A549 (cell line): ENCODE data around the gene SH3BP5. TPM values are rescaled to one million over a fixed set of nuclear protein-coding genes. Genes with fewer than 3 reads are reported as not detected.
A peak's percentile ranks its signal among the peaks of the same experiment; 100 is the strongest.

Source experiments
- ATAC-seq, 2 experiments: fragments of 200-7000 bp in 1 of 2; fragments of >200 bp in 1 of 2; cut with Nextera tagmentation in 1 of 2; cut with Tn5 transposase in 1 of 2; 3 replicates each; pipeline versions ENCODE4 v1.8.0 to v1.9.1; 2018 to 2020; ENCODE audit warnings: mild to moderate bottlenecking in 1 of 2, moderate library complexity in 1 of 2
- CTCF ChIA-PET: fragments of 300-600 bp; sonication (Branson Sonifier 250); formaldehyde crosslinking; extraction: SDS; loops from one replicate; lab custom pipeline; 2021; ENCODE audit warnings: antibody characterized with exemption, inconsistent platforms; lab: Yijun Ruan, JAX
- POLR2A ChIA-PET: fragments of 350-600 bp; formaldehyde crosslinking; extraction: SDS; loops from one replicate; lab custom pipeline; 2021; ENCODE audit warnings: antibody characterized with exemption, inconsistent platforms; lab: Yijun Ruan, JAX
- DNase-seq, 2 experiments: peaks; one replicate each; pipeline versions ENCODE4 v3.0.0 to v3.0.0-alpha.2; 2011 to 2016; ENCODE audit warnings: low read depth in 1 of 2, low spot score in 1 of 2
- FAIRE-seq: peaks from 2 replicates; lab custom pipeline; 2011; peaks lifted over from hg19 to GRCh38; lab: Jason Lieb, UNC
- H3K27ac ChIP-seq, 2 experiments: fragments of >200 bp; sonication (Bioruptor Twin); formaldehyde crosslinking; 3 replicates each; pipeline ENCODE4 v1.5.1; 2016 to 2017
- H3K4me1 ChIP-seq: fragments of >200 bp; sonication (Bioruptor Twin); formaldehyde crosslinking; 3 replicates; pipeline ENCODE4 v1.6.1; 2016
- H3K4me2 ChIP-seq: fragments of >200 bp; sonication (Bioruptor Twin); formaldehyde crosslinking; 3 replicates; pipeline ENCODE4 v1.6.1; 2016
- H3K4me3 ChIP-seq: fragments of >200 bp; sonication (Bioruptor Twin); formaldehyde crosslinking; 3 replicates; pipeline ENCODE4 v1.5.1; 2016
- H3K9me3 ChIP-seq: fragments of >200 bp; sonication (Bioruptor Twin); formaldehyde crosslinking; 3 replicates; pipeline ENCODE4 v1.6.1; 2016
- CHD2 ChIP-seq: fragments of 150-350 bp; IDR thresholded peaks from 2 replicates; pipeline ENCODE4 v1.6.1; 2014; ENCODE audit warnings: low read length; ENCODE audit not compliant: partially characterized antibody
- EP300 ChIP-seq, 2 experiments: fragments of >200 bp; sonication (Bioruptor Twin); formaldehyde crosslinking; IDR thresholded peaks; 2 replicates in 1 of 2; 3 replicates in 1 of 2; pipeline ENCODE4 v1.6.1; 2016 to 2017
- ESRRA ChIP-seq: fragments of 150-350 bp; IDR thresholded peaks from 2 replicates; pipeline ENCODE4 v1.6.1; 2014; ENCODE audit warnings: mild to moderate bottlenecking, low read length, borderline replicate concordance
- HDAC2 ChIP-seq: fragments of 200-600 bp; sonication (generic); IDR thresholded peaks from 2 replicates; pipeline ENCODE4 v1.6.1; 2016
- HOXB13 ChIP-seq: fragments of 250-450 bp; sonication (Bioruptor Pico); IDR thresholded peaks from 2 replicates; pipeline ENCODE4 v1.5.0; 2020; ENCODE audit warnings: low read depth, mild to moderate bottlenecking, moderate library complexity
- JUN ChIP-seq, 2 experiments: fragments of >200 bp; sonication (Bioruptor Twin); formaldehyde crosslinking; IDR thresholded peaks; 2 replicates in 1 of 2; 3 replicates in 1 of 2; pipeline ENCODE4 v1.6.1; 2016 to 2017
- KDM5A ChIP-seq: fragments of 200-600 bp; sonication (generic); IDR thresholded peaks from 2 replicates; pipeline ENCODE4 v1.6.1; 2016; ENCODE audit warnings: antibody characterized with exemption, mild to moderate bottlenecking
- MAFK ChIP-seq: fragments of 450-650 bp; IDR thresholded peaks from 2 replicates; pipeline ENCODE4 v1.6.1; 2014; ENCODE audit not compliant: partially characterized antibody
- PHF8 ChIP-seq: fragments of 200-600 bp; sonication (generic); IDR thresholded peaks from 2 replicates; pipeline ENCODE4 v1.6.1; 2016; ENCODE audit warnings: low read depth, mild to moderate bottlenecking, antibody characterized with exemption, moderate library complexity, borderline replicate concordance
- POLR2A ChIP-seq: IDR thresholded peaks from 2 replicates; pipeline ENCODE4 v1.6.1; 2012; ENCODE audit warnings: mild to moderate bottlenecking, low read length
- RAD21 ChIP-seq, 2 experiments: fragments of >200 bp in 1 of 2; sonication (Bioruptor Twin) in 1 of 2; formaldehyde crosslinking in 1 of 2; IDR thresholded peaks in 1 of 2; conservative IDR thresholded peaks in 1 of 2; 2 replicates in 1 of 2; 3 replicates in 1 of 2; pipeline ENCODE4 v1.6.1; 2012 to 2018; ENCODE audit warnings: inconsistent platforms in 1 of 2
- RARB ChIP-seq: fragments of 250-450 bp; sonication (Bioruptor Pico); IDR thresholded peaks from 2 replicates; pipeline ENCODE4 v1.8.0; 2021; ENCODE audit warnings: mild to moderate bottlenecking, moderate library complexity
- SMC3 ChIP-seq: fragments of >200 bp; sonication (Bioruptor Twin); formaldehyde crosslinking; IDR thresholded peaks from 3 replicates; pipeline ENCODE4 v1.6.1; 2018; ENCODE audit warnings: inconsistent platforms
- SREBF2 ChIP-seq: fragments of 450-650 bp; IDR thresholded peaks from 2 replicates; pipeline ENCODE4 v1.6.1; 2014; ENCODE audit warnings: mild to moderate bottlenecking, moderate library complexity
- ZSCAN20 ChIP-seq: fragments of 250-450 bp; sonication (Bioruptor Pico); IDR thresholded peaks from 2 replicates; pipeline ENCODE4 v1.8.0; 2022; ENCODE audit warnings: mild to moderate bottlenecking, moderate library complexity
- WGBS: methylation state at CpG from one replicate; pipeline ENCODE4 v1.1.6; 2017; ENCODE audit errors: missing lambda C conversion rate; 5-methylcytosine and 5-hydroxymethylcytosine counted together
- polyA minus RNA-seq: library from RNA; depleted of rRNA, polyadenylated mRNA; stranded (reverse); fragments of >200 nt; gene quantifications from 2 replicates; pipeline ENCODE4 v1.2.3, GENCODE V29; 2011; rRNA and poly(A)+ RNA removed
- polyA plus RNA-seq, 4 experiments: library from polyadenylated mRNA; depleted of rRNA in 3 of 4; stranded (reverse); fragments of >200 nt; fragmentation: RNase III in 1 of 4; extraction: RNeasy Plus Mini Kit Qiagen cat#74134 plus additional on column Dnase treatment in 1 of 4; gene quantifications; 2 replicates in 3 of 4; 3 replicates in 1 of 4; pipeline ENCODE4 v1.2.3, GENCODE V29; 2011 to 2017
- TF ChIP-seq, protein P1 (sequence below): fragments of >200 bp; sonication (Bioruptor Twin); formaldehyde crosslinking; IDR thresholded peaks from 3 replicates; pipeline ENCODE4 v1.5.1; 2016
- TF ChIP-seq, protein P2 (sequence below): IDR thresholded peaks from 2 replicates; pipeline ENCODE4 v1.6.1; 2012; ENCODE audit warnings: low read depth, borderline replicate concordance
- TF ChIP-seq, protein P3 (sequence below): fragments of >200 bp; sonication (Bioruptor Twin); formaldehyde crosslinking; IDR thresholded peaks from 3 replicates; pipeline ENCODE4 v1.6.1; 2016
- TF ChIP-seq, protein P4 (sequence below): IDR thresholded peaks from 2 replicates; pipeline ENCODE4 v1.6.1; 2012
- TF ChIP-seq, protein P5 (sequence below): fragments of 250-450 bp; sonication (Bioruptor Pico); IDR thresholded peaks from 2 replicates; pipeline ENCODE4 v1.5.0; 2020; ENCODE audit warnings: low read depth, mild to moderate bottlenecking, moderate library complexity

SH3BP5 gene, protein sequence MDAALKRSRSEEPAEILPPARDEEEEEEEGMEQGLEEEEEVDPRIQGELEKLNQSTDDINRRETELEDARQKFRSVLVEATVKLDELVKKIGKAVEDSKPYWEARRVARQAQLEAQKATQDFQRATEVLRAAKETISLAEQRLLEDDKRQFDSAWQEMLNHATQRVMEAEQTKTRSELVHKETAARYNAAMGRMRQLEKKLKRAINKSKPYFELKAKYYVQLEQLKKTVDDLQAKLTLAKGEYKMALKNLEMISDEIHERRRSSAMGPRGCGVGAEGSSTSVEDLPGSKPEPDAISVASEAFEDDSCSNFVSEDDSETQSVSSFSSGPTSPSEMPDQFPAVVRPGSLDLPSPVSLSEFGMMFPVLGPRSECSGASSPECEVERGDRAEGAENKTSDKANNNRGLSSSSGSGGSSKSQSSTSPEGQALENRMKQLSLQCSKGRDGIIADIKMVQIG
- polyA plus RNA-seq (2011; rRNA removed) (12.6 and 16.0 TPM in 2 replicates), polyA plus RNA-seq (2017; fragmentation: RNase III; extraction: RNeasy Plus Mini Kit Qiagen cat#74134 plus additional on column Dnase treatment) (10.5 to 11.2 TPM (median 10.9 TPM) in 3 replicates), polyA minus RNA-seq (7.3 and 7.5 TPM in 2 replicates)
- polyA plus RNA-seq (2012; cell fraction: cytosol; rRNA removed) = 13.6 and 13.9 TPM in 2 replicates
- polyA plus RNA-seq (2012; cell fraction: nucleus; rRNA removed) = 8.2 and 9.2 TPM in 2 replicates

DNA sequence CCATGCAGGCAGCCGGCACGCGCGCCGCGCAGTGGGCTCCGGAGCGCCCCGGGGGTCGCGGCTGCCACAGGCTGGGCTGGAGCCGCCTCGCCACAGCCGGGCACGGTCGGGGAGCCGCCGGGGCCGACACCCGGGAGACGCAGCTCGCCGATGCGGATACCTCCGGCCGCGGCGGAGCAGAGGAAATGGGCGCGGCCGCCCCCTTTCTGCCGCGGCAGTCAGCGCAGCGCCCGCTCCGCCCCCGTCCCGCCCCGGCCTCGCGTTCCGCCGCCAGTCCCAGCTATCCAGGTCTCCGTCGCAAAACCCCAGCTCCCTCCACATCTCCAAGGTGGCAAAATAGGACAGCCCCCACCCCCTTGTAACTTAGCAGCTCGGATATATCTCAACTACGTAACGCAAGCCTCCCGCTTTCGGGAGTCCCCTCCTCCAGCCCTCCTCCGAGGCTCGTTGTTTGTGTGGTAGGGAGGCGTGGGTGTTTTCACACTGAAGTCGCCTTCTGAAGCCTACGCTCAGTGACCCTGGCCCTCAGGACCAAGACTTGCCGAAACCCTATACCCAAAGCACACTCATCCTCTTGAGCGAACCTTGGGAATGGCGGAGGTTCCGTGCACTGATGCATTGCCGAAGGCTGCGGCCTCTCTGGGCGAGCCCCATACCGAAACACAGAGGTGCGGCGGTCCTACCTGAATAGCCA, at the start of gene SH3BP5:
TSS of gene SH3BP5 (minus strand) at position 182 of the 694 bp plus-strand sequence. CDS start at position 4, 178 bp downstream.
- H3K9me3 ChIP-seq = no peaks in the 10 kb centered on the region
- peak within 1 kb of the TSS; percentile 75 for H3K4me3 ChIP-seq
- CTCF ChIA-PET = interaction anchor here (0.7 to 4.0 kb wide), 32 partner anchors 9 to 213 kb away, joined by 3 to 89 read pairs (median 5); partner anchors contain the start of genes EAF1 and METTL6
- FAIRE-seq (no peak), ATAC-seq (peak; percentile 95 to 97), DNase-seq (peak; percentile 68 to 81)
- POLR2A ChIA-PET = interaction anchor here (1.0 to 1.1 kb wide), 2 partner anchors 65 kb away, joined by 3 read pairs; no protein-coding TSS in a partner anchor
- TF ChIP-seq JUN (IDR thresholded peaks at IDR 0.05) = peak in 1 of 2 experiments; percentile 59; a peak in 2 of 5 replicates
- TF ChIP-seq HDAC2 = no peak
- TF ChIP-seq RAD21 (conservative IDR thresholded peaks at IDR 0.05 in 1 of 2, IDR thresholded peaks at IDR 0.05 in 1 of 2) = peak; percentile 19 to 60; a peak in 4 of 5 replicates
- TF ChIP-seq, protein P1, sequence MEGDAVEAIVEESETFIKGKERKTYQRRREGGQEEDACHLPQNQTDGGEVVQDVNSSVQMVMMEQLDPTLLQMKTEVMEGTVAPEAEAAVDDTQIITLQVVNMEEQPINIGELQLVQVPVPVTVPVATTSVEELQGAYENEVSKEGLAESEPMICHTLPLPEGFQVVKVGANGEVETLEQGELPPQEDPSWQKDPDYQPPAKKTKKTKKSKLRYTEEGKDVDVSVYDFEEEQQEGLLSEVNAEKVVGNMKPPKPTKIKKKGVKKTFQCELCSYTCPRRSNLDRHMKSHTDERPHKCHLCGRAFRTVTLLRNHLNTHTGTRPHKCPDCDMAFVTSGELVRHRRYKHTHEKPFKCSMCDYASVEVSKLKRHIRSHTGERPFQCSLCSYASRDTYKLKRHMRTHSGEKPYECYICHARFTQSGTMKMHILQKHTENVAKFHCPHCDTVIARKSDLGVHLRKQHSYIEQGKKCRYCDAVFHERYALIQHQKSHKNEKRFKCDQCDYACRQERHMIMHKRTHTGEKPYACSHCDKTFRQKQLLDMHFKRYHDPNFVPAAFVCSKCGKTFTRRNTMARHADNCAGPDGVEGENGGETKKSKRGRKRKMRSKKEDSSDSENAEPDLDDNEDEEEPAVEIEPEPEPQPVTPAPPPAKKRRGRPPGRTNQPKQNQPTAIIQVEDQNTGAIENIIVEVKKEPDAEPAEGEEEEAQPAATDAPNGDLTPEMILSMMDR = peak; percentile 44
- TF ChIP-seq POLR2A = peak; percentile 61
- no peak for TF ChIP-seq RARB (CRISPR knock-in tag)
- TF ChIP-seq SREBF2 = no peak
- TF ChIP-seq, protein P2, sequence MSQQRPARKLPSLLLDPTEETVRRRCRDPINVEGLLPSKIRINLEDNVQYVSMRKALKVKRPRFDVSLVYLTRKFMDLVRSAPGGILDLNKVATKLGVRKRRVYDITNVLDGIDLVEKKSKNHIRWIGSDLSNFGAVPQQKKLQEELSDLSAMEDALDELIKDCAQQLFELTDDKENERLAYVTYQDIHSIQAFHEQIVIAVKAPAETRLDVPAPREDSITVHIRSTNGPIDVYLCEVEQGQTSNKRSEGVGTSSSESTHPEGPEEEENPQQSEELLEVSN = peak; percentile 47
- peak; percentile 51 for TF ChIP-seq SMC3
- TF ChIP-seq PHF8 = no peak
- TF ChIP-seq, protein P3, sequence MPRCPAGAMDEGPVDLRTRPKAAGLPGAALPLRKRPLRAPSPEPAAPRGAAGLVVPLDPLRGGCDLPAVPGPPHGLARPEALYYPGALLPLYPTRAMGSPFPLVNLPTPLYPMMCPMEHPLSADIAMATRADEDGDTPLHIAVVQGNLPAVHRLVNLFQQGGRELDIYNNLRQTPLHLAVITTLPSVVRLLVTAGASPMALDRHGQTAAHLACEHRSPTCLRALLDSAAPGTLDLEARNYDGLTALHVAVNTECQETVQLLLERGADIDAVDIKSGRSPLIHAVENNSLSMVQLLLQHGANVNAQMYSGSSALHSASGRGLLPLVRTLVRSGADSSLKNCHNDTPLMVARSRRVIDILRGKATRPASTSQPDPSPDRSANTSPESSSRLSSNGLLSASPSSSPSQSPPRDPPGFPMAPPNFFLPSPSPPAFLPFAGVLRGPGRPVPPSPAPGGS = 0 out of 3 replicates have a peak, but pooled peaks have one; percentile 48
- TF ChIP-seq, protein P4, sequence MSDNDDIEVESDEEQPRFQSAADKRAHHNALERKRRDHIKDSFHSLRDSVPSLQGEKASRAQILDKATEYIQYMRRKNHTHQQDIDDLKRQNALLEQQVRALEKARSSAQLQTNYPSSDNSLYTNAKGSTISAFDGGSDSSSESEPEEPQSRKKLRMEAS = peak; percentile 49; the same call in 1 of the 2 replicates
- no peak for TF ChIP-seq KDM5A
- H3K4me1 ChIP-seq = peaks cover 11% of the 10 kb centered on the region; the same call in 2 of the 3 replicates
- peak within 1 kb of the TSS; percentile 68 to 87 for H3K27ac ChIP-seq
- H3K4me2 ChIP-seq = peak within 1 kb of the TSS; percentile 72
- 60% methylated on average over 14 of the region's 66 CpGs for WGBS

DNA sequence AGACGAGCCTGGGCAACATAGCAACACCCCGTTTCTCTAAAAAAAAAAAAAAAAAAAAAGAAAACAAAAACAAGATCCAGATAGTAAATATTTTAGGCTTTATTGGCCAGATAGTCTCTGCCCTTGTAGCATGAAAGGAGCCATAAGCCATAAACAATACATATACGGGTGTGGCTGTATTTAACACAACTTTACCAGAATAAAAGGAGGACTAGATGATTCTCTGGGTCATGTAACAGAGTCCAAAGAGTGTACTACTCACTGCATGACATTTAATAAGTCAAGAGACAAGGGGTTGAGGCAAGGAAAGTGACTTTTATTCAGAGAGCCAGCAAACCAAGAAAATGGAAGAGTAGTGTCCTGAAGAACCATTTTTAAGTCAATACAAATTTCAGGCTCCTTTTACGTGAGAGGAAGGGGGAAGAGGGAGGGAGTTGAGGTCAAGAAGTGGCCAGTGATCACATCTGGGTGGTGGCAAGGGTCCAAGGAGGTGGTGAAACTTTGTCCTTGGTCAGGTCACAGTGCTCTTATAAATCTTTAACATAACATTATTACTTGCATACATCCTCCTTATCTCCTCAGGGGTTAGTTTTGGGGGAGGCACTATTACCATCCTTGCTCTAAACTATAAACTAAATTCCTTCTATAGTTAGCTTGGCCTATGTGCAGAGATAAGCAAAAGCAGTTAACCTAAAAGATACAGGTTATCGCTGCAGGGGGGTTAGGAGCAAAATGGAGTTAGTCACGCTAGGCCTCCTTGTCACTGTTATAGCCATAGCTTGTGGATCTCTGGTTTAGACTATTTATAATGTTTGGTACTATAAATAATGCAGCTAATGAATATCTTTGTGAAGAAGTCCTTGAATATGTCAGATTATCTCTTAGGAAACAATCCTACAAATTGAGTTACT, 48.8 kb upstream of the SH3BP5 start:
- H3K4me1 ChIP-seq = no peaks in the 10 kb centered on the region
- no peak for DNase-seq
- ChIA-PET CTCF (interaction anchor here (0.7 to 7.2 kb wide), 4 partner anchors 52 to 424 kb away, joined by 3 to 145 read pairs (median 4); no protein-coding TSS in a partner anchor), POLR2A (no interaction called here)
- H3K27ac ChIP-seq = no peak overlapping the region
- H3K9me3 ChIP-seq = peaks cover 5% of the 10 kb centered on the region; the same call in 1 of the 3 replicates
- H3K4me3 ChIP-seq = no peak overlapping the region
- FAIRE-seq = no peak
- no peak overlapping the region for H3K4me2 ChIP-seq
- no peak for ATAC-seq
- WGBS = 50% methylated on average over 6 of the region's 6 CpGs
- no peak for TF ChIP-seq HOXB13 (CRISPR knock-in tag)
- TF ChIP-seq JUN (IDR thresholded peaks at IDR 0.05) = no peak
- TF ChIP-seq, protein P2 = no peak
- TF ChIP-seq, protein P5, sequence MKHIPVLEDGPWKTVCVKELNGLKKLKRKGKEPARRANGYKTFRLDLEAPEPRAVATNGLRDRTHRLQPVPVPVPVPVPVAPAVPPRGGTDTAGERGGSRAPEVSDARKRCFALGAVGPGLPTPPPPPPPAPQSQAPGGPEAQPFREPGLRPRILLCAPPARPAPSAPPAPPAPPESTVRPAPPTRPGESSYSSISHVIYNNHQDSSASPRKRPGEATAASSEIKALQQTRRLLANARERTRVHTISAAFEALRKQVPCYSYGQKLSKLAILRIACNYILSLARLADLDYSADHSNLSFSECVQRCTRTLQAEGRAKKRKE (CRISPR knock-in tag) = no peak
- no peak for TF ChIP-seq CHD2
- TF ChIP-seq, protein P1 = no peak
- no peak for TF ChIP-seq ZSCAN20
- no peak for TF ChIP-seq MAFK
- TF ChIP-seq EP300 (IDR thresholded peaks at IDR 0.05) = no peak
- no peak for TF ChIP-seq ESRRA
